ENCODE data around the gene TPRG1.

The TPRG1 gene

GRCh38 chr3:189171707-189172106, at the start of gene TPRG1:
TSS of gene TPRG1 (plus strand) at chr3:189171971. CDS start at chr3:189207385, 35,414 bp downstream.
- DNase-seq (ENCODE audit: low read depth, low spot score) = no peak

- DNase-seq (ENCODE audit: low read depth, low spot score) = no peak
Observed at GRCh38 chr3:189122110-189122509, 49.7 kb upstream of the TPRG1 start.

GRCh38 chr3:189122526-189123205, 49.1 kb upstream of the TPRG1 start:
- DNase-seq (ENCODE audit: low read depth, low spot score) = no peak

- no peak for DNase-seq (ENCODE audit: low read depth, low spot score)
Observed at GRCh38 chr3:189123595-189124387, 48.0 kb upstream of the TPRG1 start.

- peak; percentile 68 for DNase-seq (ENCODE audit: low read depth, low spot score)
Observed at GRCh38 chr3:189132231-189132671, 39.5 kb upstream of the TPRG1 start.

GRCh38 chr3:189132839-189133238, 38.9 kb upstream of the TPRG1 start:
- DNase-seq (ENCODE audit: low read depth, low spot score) = no peak

- no peak for DNase-seq (ENCODE audit: low read depth, low spot score)
Observed at GRCh38 chr3:189133768-189134167, 38.0 kb upstream of the TPRG1 start.

GRCh38 chr3:189137416-189137815, 34.4 kb upstream of the TPRG1 start:
- DNase-seq (ENCODE audit: low read depth, low spot score) = peak; percentile 79

- DNase-seq (ENCODE audit: low read depth, low spot score) = no peak
Observed at GRCh38 chr3:189138901-189139610, 32.7 kb upstream of the TPRG1 start.

GRCh38 chr3:189139611-189139940, 32.2 kb upstream of the TPRG1 start:
- no peak for DNase-seq (ENCODE audit: low read depth, low spot score)

GRCh38 chr3:189142527-189142926, 29.2 kb upstream of the TPRG1 start:
- DNase-seq (ENCODE audit: low read depth, low spot score) = no peak

GRCh38 chr3:189143321-189143720, 28.4 kb upstream of the TPRG1 start:
- no peak for DNase-seq (ENCODE audit: low read depth, low spot score)

- no peak for DNase-seq (ENCODE audit: low read depth, low spot score)
Observed at GRCh38 chr3:189143771-189144170, 28.0 kb upstream of the TPRG1 start.

GRCh38 chr3:189144645-189145044, 27.1 kb upstream of the TPRG1 start:
- no peak for DNase-seq (ENCODE audit: low read depth, low spot score)

- no peak for DNase-seq (ENCODE audit: low read depth, low spot score)
Observed at GRCh38 chr3:189146848-189147247, 24.9 kb upstream of the TPRG1 start.

- peak; percentile 47 for DNase-seq (ENCODE audit: low read depth, low spot score)
Observed at GRCh38 chr3:189148081-189148507, 23.7 kb upstream of the TPRG1 start.

- DNase-seq (ENCODE audit: low read depth, low spot score) = no peak
Observed at GRCh38 chr3:189149203-189149602, 22.6 kb upstream of the TPRG1 start.

GRCh38 chr3:189157232-189158007, 14.4 kb upstream of the TPRG1 start:
- no peak for DNase-seq (ENCODE audit: low read depth, low spot score)

GRCh38 chr3:189158034-189158433, 13.7 kb upstream of the TPRG1 start:
- no peak for DNase-seq (ENCODE audit: low read depth, low spot score)

- no peak for DNase-seq (ENCODE audit: low read depth, low spot score)
Observed at GRCh38 chr3:189160519-189161309, 11.1 kb upstream of the TPRG1 start.

- DNase-seq (ENCODE audit: low read depth, low spot score) = no peak
Observed at GRCh38 chr3:189165092-189165612, 6.6 kb upstream of the TPRG1 start.
